ENCODE data around the gene LACTB.

Gene LACTB

GRCh38 chr15:63121382-63122001 is at the start of gene LACTB:
Gene LACTB, plus strand, starts transcription at chr15:63121861. Its CDS starts 11 bp downstream, at chr15:63121872.
- DNase-seq (ENCODE audit: low read depth): peak; percentile 65

GRCh38 chr15:63072023-63072650 is 49.5 kb upstream of the LACTB start:
- no peak for DNase-seq (ENCODE audit: low read depth)

- no peak for DNase-seq (ENCODE audit: low read depth)
Measured at GRCh38 chr15:63072809-63073277, 48.8 kb upstream of the LACTB start.

- no peak for DNase-seq (ENCODE audit: low read depth)
Measured at GRCh38 chr15:63073497-63074172, 48.0 kb upstream of the LACTB start.

- no peak for DNase-seq (ENCODE audit: low read depth)
Measured at GRCh38 chr15:63075015-63075983, 46.4 kb upstream of the LACTB start.

GRCh38 chr15:63075984-63076713 is 45.5 kb upstream of the LACTB start:
- no peak for DNase-seq (ENCODE audit: low read depth)

- no peak for DNase-seq (ENCODE audit: low read depth)
Measured at GRCh38 chr15:63076714-63077046, 45.0 kb upstream of the LACTB start.

GRCh38 chr15:63077952-63078351 is 43.7 kb upstream of the LACTB start:
- DNase-seq (ENCODE audit: low read depth): no peak

GRCh38 chr15:63079947-63080626 is 41.6 kb upstream of the LACTB start:
- DNase-seq (ENCODE audit: low read depth): no peak

GRCh38 chr15:63080634-63081250 is 40.9 kb upstream of the LACTB start:
- DNase-seq (ENCODE audit: low read depth): no peak

GRCh38 chr15:63082366-63082765 is 39.3 kb upstream of the LACTB start:
- DNase-seq (ENCODE audit: low read depth): no peak

- no peak for DNase-seq (ENCODE audit: low read depth)
Measured at GRCh38 chr15:63083044-63083443, 38.6 kb upstream of the LACTB start.

GRCh38 chr15:63083541-63083940 is 38.1 kb upstream of the LACTB start:
- no peak for DNase-seq (ENCODE audit: low read depth)

GRCh38 chr15:63084806-63085205 is 36.9 kb upstream of the LACTB start:
- DNase-seq (ENCODE audit: low read depth): no peak

- DNase-seq (ENCODE audit: low read depth): no peak
Measured at GRCh38 chr15:63085289-63085688, 36.4 kb upstream of the LACTB start.

GRCh38 chr15:63086271-63086670 is 35.4 kb upstream of the LACTB start:
- DNase-seq (ENCODE audit: low read depth): no peak

GRCh38 chr15:63086947-63087346 is 34.7 kb upstream of the LACTB start:
- no peak for DNase-seq (ENCODE audit: low read depth)

- no peak for DNase-seq (ENCODE audit: low read depth)
Measured at GRCh38 chr15:63088533-63089245, 33.0 kb upstream of the LACTB start.

GRCh38 chr15:63089260-63090043 is 32.2 kb upstream of the LACTB start:
- no peak for DNase-seq (ENCODE audit: low read depth)

Measured in stimulated activated CD4-positive, alpha-beta T cell treated with anti-CD3 and anti-CD28 coated beads, Interleukin-2, amount 100 ng/mL, for 4 hours (primary cell).